Upper lobe of right lung (tissue), 1 donor: Measurements from ENCODE around the gene NLRC3. TPM values are rescaled to one million over a fixed set of nuclear protein-coding genes. Genes with fewer than 3 reads are reported as not detected.
A peak's percentile ranks its signal among the peaks of the same experiment; 100 is the strongest.
"Not testable (repeated sequence)": the region's sequence is repeated elsewhere in the genome, so short reads cannot be mapped to it uniquely, and the experiment has no call there.

ENCODE experiments used
- ATAC-seq: fragments of 200-7000 bp; cut with Tn5 transposase; one replicate; pipeline ENCODE4 v1.9.1; 2020; ENCODE audit warnings: mild to moderate bottlenecking, moderate library complexity
- DNase-seq: peaks from one replicate; pipeline ENCODE4 v3.0.0-alpha.2; 2020
- H3K27ac ChIP-seq: fragments of 200-600 bp; one replicate; pipeline ENCODE4 v1.8.0; 2022
- H3K27me3 ChIP-seq: fragments of 200-600 bp; one replicate; pipeline ENCODE4 v1.8.0; 2022; ENCODE audit warnings: mild to moderate bottlenecking
- H3K36me3 ChIP-seq: fragments of 200-600 bp; one replicate; pipeline ENCODE4 v1.8.0; 2022
- H3K4me1 ChIP-seq: fragments of 200-600 bp; one replicate; pipeline ENCODE4 v1.8.0; 2022
- H3K4me3 ChIP-seq: fragments of 200-600 bp; one replicate; pipeline ENCODE4 v1.8.0; 2022; ENCODE audit warnings: mild to moderate bottlenecking
- H3K9me3 ChIP-seq: fragments of 200-600 bp; one replicate; pipeline ENCODE4 v1.8.0; 2022
- CTCF ChIP-seq: fragments of 200-600 bp; IDR thresholded peaks from one replicate; pipeline ENCODE4 v1.8.0; 2022; ENCODE audit warnings: antibody characterized with exemption
- intact Hi-C: fragments of 100-400 bp; cut with DNase I; formaldehyde crosslinking; loops from one replicate; pipeline ENCODE4 v1.11.0; 2022
- total RNA-seq: library from RNA; stranded (reverse); fragmentation: NEBNext Ultra II Directional; extraction: Animal tissue kit (Norgen Biotek cat#: 25700); gene quantifications from one replicate; pipeline ENCODE4 v1.2.1, GENCODE V29; 2021
- donor health status: DM: no; HTN: yes; CAD: no; lungs with severe emphysema.

NLRC3 gene
- total RNA-seq, 1 donor from 2014 or later: 5.5 TPM

- DNase-seq (peak; percentile 46), ATAC-seq (no peak)
- Histone ChIP-seq H3K36me3 (peaks cover 54% of the 10 kb centered on the region), H3K9me3 (no peaks in the 10 kb centered on the region), H3K4me1 (no peaks in the 10 kb centered on the region), H3K27ac (no peak overlapping the region), H3K4me3 (no peak overlapping the region), H3K27me3 (no peaks in the 10 kb centered on the region)
- intact Hi-C loops: no loop called here
- no peak for TF ChIP-seq CTCF
Observed at GRCh38 chr16:3530371-3530914, 46.8 kb downstream of the NLRC3 start.

DNA sequence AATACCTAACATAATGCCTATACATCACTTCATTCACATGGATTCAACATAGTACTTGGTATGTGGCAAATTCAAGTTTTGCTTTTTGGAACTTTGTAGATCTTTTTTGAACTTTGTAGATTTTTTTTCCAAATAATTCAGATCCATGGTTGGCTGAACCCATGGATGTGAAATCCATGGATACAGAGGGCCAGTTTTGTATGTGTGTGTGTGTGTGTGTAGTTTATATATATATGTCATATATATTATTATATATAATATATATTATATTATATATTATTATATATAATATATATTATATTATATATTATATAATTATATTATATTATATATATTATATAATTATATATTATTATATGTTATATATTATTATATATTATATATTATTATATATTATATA lies 48.0 kb downstream of the NLRC3 start:
- H3K36me3 ChIP-seq: peaks cover 58% of the 10 kb centered on the region
- DNase-seq (no peak), ATAC-seq (no peak)
- H3K9me3 ChIP-seq: no peaks in the 10 kb centered on the region
- intact Hi-C loops: no loop called here
- H3K4me1 ChIP-seq: no peaks in the 10 kb centered on the region
- no peak overlapping the region for H3K27ac ChIP-seq
- no peaks in the 10 kb centered on the region for H3K27me3 ChIP-seq
- no peak overlapping the region for H3K4me3 ChIP-seq
- no peak for TF ChIP-seq CTCF

- intact Hi-C loops: no loop called here
- Histone ChIP-seq H3K4me3 (no peak overlapping the region), H3K27ac (no peak overlapping the region), H3K4me1 (no peaks in the 10 kb centered on the region), H3K36me3 (peaks cover 62% of the 10 kb centered on the region), H3K9me3 (no peaks in the 10 kb centered on the region), H3K27me3 (no peaks in the 10 kb centered on the region)
- ATAC-seq: no peak
- TF ChIP-seq CTCF: no peak
- no peak for DNase-seq
Observed at GRCh38 chr16:3528406-3528805, 48.8 kb downstream of the NLRC3 start.

DNA sequence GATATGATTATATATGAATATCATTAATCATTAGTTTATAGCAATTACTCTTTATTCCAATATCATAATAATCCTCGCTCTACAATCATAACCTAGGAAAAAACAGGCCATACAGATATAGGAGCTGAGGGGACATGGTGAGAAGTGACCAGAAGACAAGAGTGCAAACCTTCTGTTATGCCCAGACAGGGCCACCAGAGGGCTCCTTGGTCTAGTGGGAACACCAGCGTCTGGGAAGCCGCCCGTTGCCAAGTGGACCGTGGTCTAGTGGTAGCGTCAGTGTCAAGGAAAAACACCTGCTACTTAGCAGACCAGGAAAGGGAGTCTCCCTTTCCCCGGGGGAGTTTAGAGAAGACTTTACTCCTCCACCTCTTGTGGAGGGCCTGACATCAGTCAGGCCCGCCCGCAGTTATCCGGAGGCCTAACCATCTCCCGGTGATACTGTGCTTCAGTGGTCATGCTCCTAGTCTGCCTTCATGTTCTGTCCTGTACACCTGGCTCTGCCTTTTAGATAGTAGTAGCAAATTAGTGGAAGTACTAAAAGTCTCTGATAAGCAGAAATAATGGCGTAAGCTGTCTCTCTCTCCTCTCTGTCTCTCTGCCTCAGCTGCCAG lies 49.9 kb downstream of the NLRC3 start:
- H3K27ac ChIP-seq, H3K4me1 ChIP-seq, intact Hi-C loops, H3K4me3 ChIP-seq, H3K27me3 ChIP-seq, ATAC-seq, H3K9me3 ChIP-seq: not testable (repeated sequence)
- peaks cover 60% of the 10 kb centered on the region for H3K36me3 ChIP-seq
- DNase-seq: peak; percentile 89
- peak; percentile 64 for TF ChIP-seq CTCF

GRCh38 chr16:3525951-3526350 lies 51.3 kb downstream of the NLRC3 start:
- Histone ChIP-seq H3K36me3 (peaks cover 54% of the 10 kb centered on the region), H3K27ac (no peak overlapping the region), H3K9me3 (no peaks in the 10 kb centered on the region), H3K4me3 (no peak overlapping the region), H3K4me1 (no peaks in the 10 kb centered on the region), H3K27me3 (no peaks in the 10 kb centered on the region)
- intact Hi-C loops: no loop called here
- DNase-seq: peak; percentile 31
- ATAC-seq: no peak
- TF ChIP-seq CTCF: no peak
